ENCODE measurements around the gene AOAH. TPM values are rescaled to one million over a fixed set of nuclear protein-coding genes. Genes with fewer than 3 reads are reported as not detected.

Gene AOAH
- total RNA-seq, 2 experiments from 2014 or later = 15.4 to 18.5 TPM

- Mint-ChIP-seq H3K4me1 (peaks cover 21% of the 10 kb centered on the region), H3K27ac (no peak overlapping the region), H3K27me3 (peaks cover 9% of the 10 kb centered on the region), H3K9me3 (no peaks in the 10 kb centered on the region), H3K4me3 (no peak overlapping the region), H3K36me3 (ENCODE audit: low read depth) (peaks cover 6% of the 10 kb centered on the region)
- CTCF ChIA-PET = interaction anchor here (1.4 kb wide), 1 partner anchor 80 kb away, joined by 3 read pairs; no protein-coding TSS in a partner anchor
- DNase-seq = no peak
- POLR2A ChIA-PET = no interaction called here
Observed at GRCh38 chr7:36750451-36750850, 26.2 kb upstream of the AOAH start.

GRCh38 chr7:36749282-36749960 is 25.1 kb upstream of the AOAH start:
- Mint-ChIP-seq H3K4me1 (peaks cover 21% of the 10 kb centered on the region), H3K27me3 (peaks cover 5% of the 10 kb centered on the region)
- CTCF ChIA-PET = no interaction called here

DNA sequence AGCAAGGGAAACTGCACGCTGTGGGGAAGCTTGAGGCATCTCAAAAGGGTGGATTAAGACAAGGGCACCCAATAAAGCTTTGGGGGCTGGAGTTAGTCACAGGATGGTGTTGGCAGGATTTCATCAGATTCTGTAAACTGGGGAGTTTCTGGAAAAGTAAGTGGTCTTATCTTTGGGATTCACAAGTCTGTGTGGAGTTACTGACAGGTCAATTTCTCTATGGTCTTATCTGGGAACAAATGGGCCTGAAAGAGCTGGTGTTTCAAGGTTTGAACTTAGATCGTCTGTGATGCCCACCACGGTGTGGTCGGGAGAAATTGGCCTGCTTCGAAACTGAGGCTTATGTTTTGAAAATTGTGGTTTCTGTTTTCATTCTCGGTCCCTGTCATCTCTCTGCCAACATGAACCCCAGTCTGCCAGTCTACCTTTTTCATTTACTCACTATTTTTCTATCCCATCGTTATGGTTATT is 23.8 kb upstream of the AOAH start:
- Mint-ChIP-seq H3K27ac (no peak overlapping the region), H3K27me3 (peaks cover 2% of the 10 kb centered on the region), H3K9me3 (peaks cover 6% of the 10 kb centered on the region), H3K4me1 (peaks cover 21% of the 10 kb centered on the region), H3K36me3 (ENCODE audit: low read depth) (peaks cover under 1% of the 10 kb centered on the region), H3K4me3 (no peak overlapping the region)
- DNase-seq = no peak
- POLR2A ChIA-PET = interaction anchor here (1.4 to 1.6 kb wide), 2 partner anchors 9 to 20 kb away, joined by 3 to 5 read pairs; no protein-coding TSS in a partner anchor
- CTCF ChIA-PET = interaction anchor here (0.7 to 1.5 kb wide), 2 partner anchors 77 to 434 kb away, joined by 3 to 4 read pairs; no protein-coding TSS in a partner anchor

More at GRCh38 chr7:36749282-36749960, 25.1 kb upstream of the AOAH start:
- DNase-seq = no peak
- no peak overlapping the region for H3K4me3 Mint-ChIP-seq
- peaks cover 2% of the 10 kb centered on the region for H3K36me3 Mint-ChIP-seq (ENCODE audit: low read depth)
- no peak overlapping the region for H3K27ac Mint-ChIP-seq
- H3K9me3 Mint-ChIP-seq = no peaks in the 10 kb centered on the region
- POLR2A ChIA-PET = interaction anchor here (1.6 kb wide), 1 partner anchor 22 kb away, joined by 5 read pairs; no protein-coding TSS in a partner anchor

- no peak overlapping the region for H3K4me3 Mint-ChIP-seq
- H3K4me1 Mint-ChIP-seq = peaks cover 23% of the 10 kb centered on the region
- ChIA-PET POLR2A (interaction anchor here (1.2 to 1.6 kb wide), 3 partner anchors 9 to 20 kb away, joined by 3 to 5 read pairs (median 3); no protein-coding TSS in a partner anchor), CTCF (interaction anchor here (0.7 to 1.5 kb wide), 2 partner anchors 76 to 434 kb away, joined by 3 to 4 read pairs; no protein-coding TSS in a partner anchor)
- peaks cover 6% of the 10 kb centered on the region for H3K36me3 Mint-ChIP-seq (ENCODE audit: low read depth)
- H3K27ac Mint-ChIP-seq = no peak overlapping the region
- peaks cover 4% of the 10 kb centered on the region for H3K27me3 Mint-ChIP-seq
- peaks cover 10% of the 10 kb centered on the region for H3K9me3 Mint-ChIP-seq
- no peak for DNase-seq
Observed at GRCh38 chr7:36747280-36748016, 23.2 kb upstream of the AOAH start.

GRCh38 chr7:36746347-36746746 is 22.1 kb upstream of the AOAH start:
- H3K27ac Mint-ChIP-seq = no peak overlapping the region
- peaks cover 23% of the 10 kb centered on the region for H3K4me1 Mint-ChIP-seq
- no peak overlapping the region for H3K4me3 Mint-ChIP-seq
- no peak for DNase-seq
- CTCF ChIA-PET = interaction anchor here (1.5 kb wide), 1 partner anchor 435 kb away, joined by 4 read pairs; no protein-coding TSS in a partner anchor
- H3K9me3 Mint-ChIP-seq = peaks cover 10% of the 10 kb centered on the region
- H3K36me3 Mint-ChIP-seq (ENCODE audit: low read depth) = peaks cover 6% of the 10 kb centered on the region
- POLR2A ChIA-PET = no interaction called here
- H3K27me3 Mint-ChIP-seq = peaks cover 4% of the 10 kb centered on the region

- CTCF ChIA-PET = no interaction called here
- Mint-ChIP-seq H3K4me3 (no peak overlapping the region), H3K36me3 (ENCODE audit: low read depth) (peaks cover 6% of the 10 kb centered on the region), H3K27ac (no peak overlapping the region), H3K27me3 (peaks cover 2% of the 10 kb centered on the region), H3K4me1 (peaks cover 16% of the 10 kb centered on the region), H3K9me3 (peaks cover 18% of the 10 kb centered on the region)
- DNase-seq = no peak
- POLR2A ChIA-PET = interaction anchor here (0.8 kb wide), 1 partner anchor 45 kb away, joined by 3 read pairs; no protein-coding TSS in a partner anchor
Observed at GRCh38 chr7:36742911-36743775, 18.8 kb upstream of the AOAH start.

DNA sequence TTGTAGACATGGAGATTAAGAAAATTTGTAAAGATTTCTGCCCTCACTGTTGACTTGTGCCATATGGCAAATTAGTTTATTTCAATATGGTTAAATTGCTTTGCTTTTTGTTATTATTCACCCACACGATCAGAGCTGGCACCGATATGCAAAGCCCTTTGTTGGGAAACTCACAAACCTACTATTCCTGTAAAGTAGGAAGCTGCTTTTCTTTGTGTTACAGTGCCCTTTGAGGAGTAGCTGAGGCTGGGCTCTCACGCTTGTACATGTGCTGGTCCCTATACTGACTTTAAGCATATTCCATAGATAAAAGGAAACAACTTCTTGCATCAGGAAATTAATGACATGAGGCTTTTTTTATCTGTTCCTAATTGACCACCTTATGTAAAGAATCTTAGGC is 17.6 kb upstream of the AOAH start:
- no peak overlapping the region for H3K4me3 Mint-ChIP-seq
- peaks cover 6% of the 10 kb centered on the region for H3K36me3 Mint-ChIP-seq (ENCODE audit: low read depth)
- no peak for DNase-seq
- ChIA-PET CTCF (no interaction called here), POLR2A (no interaction called here)
- H3K27me3 Mint-ChIP-seq = peaks cover 2% of the 10 kb centered on the region
- H3K9me3 Mint-ChIP-seq = peaks cover 19% of the 10 kb centered on the region
- peaks cover 9% of the 10 kb centered on the region for H3K4me1 Mint-ChIP-seq
- H3K27ac Mint-ChIP-seq = no peak overlapping the region

- DNase-seq = no peak
- peaks cover 19% of the 10 kb centered on the region for H3K9me3 Mint-ChIP-seq
- H3K36me3 Mint-ChIP-seq (ENCODE audit: low read depth) = peaks cover 6% of the 10 kb centered on the region
- ChIA-PET POLR2A (no interaction called here), CTCF (interaction anchor here (0.5 kb wide), 1 partner anchor 10 kb away, joined by 4 read pairs; no protein-coding TSS in a partner anchor)
- no peak overlapping the region for H3K27ac Mint-ChIP-seq
- H3K4me1 Mint-ChIP-seq = peaks cover 28% of the 10 kb centered on the region
- H3K27me3 Mint-ChIP-seq = peaks cover 2% of the 10 kb centered on the region
- H3K4me3 Mint-ChIP-seq = no peak overlapping the region
Observed at GRCh38 chr7:36739351-36739750, 15.1 kb upstream of the AOAH start.

DNA sequence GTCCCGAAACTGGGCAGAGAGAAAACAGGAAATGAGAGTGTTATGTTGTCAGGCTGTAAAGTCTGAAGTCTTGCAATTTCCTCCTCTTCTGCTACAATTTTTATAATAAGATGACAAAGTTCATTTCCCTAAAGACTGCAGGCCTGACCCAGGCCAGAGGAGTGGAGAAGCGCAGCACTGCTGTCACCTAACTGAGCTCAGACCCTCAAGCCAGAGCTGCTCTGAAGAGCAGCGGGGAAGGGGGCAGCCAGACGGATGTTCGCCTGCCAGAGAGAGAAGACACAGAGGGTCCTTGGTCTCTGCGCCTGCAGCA is 12.6 kb upstream of the AOAH start:
- no peak for DNase-seq
- Mint-ChIP-seq H3K27me3 (no peaks in the 10 kb centered on the region), H3K9me3 (peaks cover 22% of the 10 kb centered on the region), H3K36me3 (ENCODE audit: low read depth) (peaks cover 10% of the 10 kb centered on the region), H3K4me3 (no peak overlapping the region), H3K27ac (peak overlapping the region; percentile 64), H3K4me1 (peaks cover 31% of the 10 kb centered on the region)
- POLR2A ChIA-PET = interaction anchor here (0.8 kb wide), 1 partner anchor 11 kb away, joined by 3 read pairs; no protein-coding TSS in a partner anchor
- CTCF ChIA-PET = interaction anchor here (1.4 kb wide), 1 partner anchor 66 kb away, joined by 4 read pairs; no protein-coding TSS in a partner anchor

- POLR2A ChIA-PET = interaction anchor here (0.8 to 1.2 kb wide), 2 partner anchors 9 to 11 kb away, joined by 3 read pairs; no protein-coding TSS in a partner anchor
- H3K27ac Mint-ChIP-seq = peak overlapping the region; percentile 64
- peaks cover 12% of the 10 kb centered on the region for H3K36me3 Mint-ChIP-seq (ENCODE audit: low read depth)
- H3K4me3 Mint-ChIP-seq = no peak overlapping the region
- no peak for DNase-seq
- H3K4me1 Mint-ChIP-seq = peaks cover 31% of the 10 kb centered on the region
- CTCF ChIA-PET = interaction anchor here (1.0 to 1.4 kb wide), 2 partner anchors 58 to 65 kb away, joined by 4 read pairs; no protein-coding TSS in a partner anchor
- H3K27me3 Mint-ChIP-seq = no peaks in the 10 kb centered on the region
- H3K9me3 Mint-ChIP-seq = peaks cover 26% of the 10 kb centered on the region
Observed at GRCh38 chr7:36736090-36736898, 12.0 kb upstream of the AOAH start.

GRCh38 chr7:36735172-36735571 is 10.9 kb upstream of the AOAH start:
- Mint-ChIP-seq H3K27me3 (peaks cover 5% of the 10 kb centered on the region), H3K27ac (no peak overlapping the region), H3K36me3 (ENCODE audit: low read depth) (peaks cover 23% of the 10 kb centered on the region), H3K4me1 (peaks cover 31% of the 10 kb centered on the region), H3K9me3 (peaks cover 30% of the 10 kb centered on the region), H3K4me3 (no peak overlapping the region)
- POLR2A ChIA-PET = interaction anchor here (1.2 to 2.2 kb wide), 2 partner anchors 8 to 11 kb away, joined by 3 to 7 read pairs; partner anchors contain the start of gene AOAH
- CTCF ChIA-PET = interaction anchor here (1.0 to 1.5 kb wide), 2 partner anchors 57 to 447 kb away, joined by 4 to 5 read pairs; no protein-coding TSS in a partner anchor
- DNase-seq = no peak

Measured in activated CD4-positive, alpha-beta memory T cell treated with anti-CD3 and anti-CD28 coated beads, Interleukin-2, amount 10 ng/mL, durations not matched to agents 7 days and 5 days (primary cell).